NT2/D1 (cell line): ENCODE results near the gene LDLRAD4.
A peak's percentile ranks its signal among the peaks of the same experiment; 100 is the strongest.

Experiments used
- DNase-seq: peaks from one replicate; pipeline ENCODE4 v3.0.0-alpha.2; 2011; ENCODE audit warnings: low read depth, low spot score
- H3K27me3 ChIP-seq: 2 replicates; pipeline ENCODE4 v1.6.0; 2011; ENCODE audit warnings: mild to moderate bottlenecking; ENCODE audit not compliant: insufficient read length, insufficient read depth
- H3K36me3 ChIP-seq: 2 replicates; pipeline ENCODE4 v1.6.1; 2011; ENCODE audit warnings: mild to moderate bottlenecking, low read length, mixed read lengths; ENCODE audit not compliant: insufficient read depth, insufficient read length
- H3K4me1 ChIP-seq: 2 replicates; pipeline ENCODE4 v1.5.1; 2011; ENCODE audit not compliant: insufficient read depth, insufficient read length
- H3K4me3 ChIP-seq: 2 replicates; pipeline ENCODE4 v1.5.1; 2011; ENCODE audit warnings: low read depth; ENCODE audit not compliant: insufficient read length
- H3K9ac ChIP-seq: 2 replicates; pipeline ENCODE4 v1.6.0; 2011; ENCODE audit warnings: low read depth; ENCODE audit not compliant: insufficient read length
- H3K9me3 ChIP-seq: 2 replicates; pipeline ENCODE4 v1.5.1; 2011; ENCODE audit warnings: mild to moderate bottlenecking, low read length; ENCODE audit not compliant: insufficient read depth
- SUZ12 ChIP-seq: IDR thresholded peaks from 2 replicates; pipeline ENCODE4 v1.6.1; 2011; ENCODE audit not compliant: insufficient read length, insufficient read depth; ENCODE audit errors: extremely low read depth
- YY1 ChIP-seq: IDR thresholded peaks from 2 replicates; pipeline ENCODE4 v1.6.1; 2011; ENCODE audit not compliant: insufficient read length, insufficient read depth
- ZNF274 ChIP-seq: IDR thresholded peaks from 2 replicates; pipeline ENCODE4 v1.6.1; 2011; ENCODE audit warnings: mild to moderate bottlenecking, low read depth, low read length

Gene LDLRAD4

DNA sequence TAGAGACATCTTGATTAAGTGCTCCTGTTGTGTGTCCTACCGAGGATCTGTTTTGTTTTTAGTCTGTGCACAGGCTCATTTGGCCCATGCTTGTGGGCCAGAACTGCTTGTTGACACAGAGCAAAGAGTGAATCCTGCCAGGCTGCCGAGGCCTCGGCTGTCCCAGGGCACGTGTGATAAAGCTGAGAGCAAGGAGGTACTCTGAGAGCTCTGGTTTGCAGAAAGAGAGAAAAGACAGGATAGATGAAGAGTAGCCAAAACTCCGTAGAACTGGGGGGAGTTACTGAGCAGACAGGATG is 332.7 kb downstream of the LDLRAD4 start:
- H3K36me3 ChIP-seq = no peaks in the 10 kb centered on the region
- peaks cover 15% of the 10 kb centered on the region; the same call in 1 of the 2 replicates for H3K9me3 ChIP-seq
- no peaks in the 10 kb centered on the region for H3K4me1 ChIP-seq
- H3K9ac ChIP-seq = no peak overlapping the region
- DNase-seq = no peak
- no peak overlapping the region for H3K4me3 ChIP-seq
- H3K27me3 ChIP-seq = no peaks in the 10 kb centered on the region
- TF ChIP-seq SUZ12 (no peak), YY1 (no peak), ZNF274 (no peak)

DNA sequence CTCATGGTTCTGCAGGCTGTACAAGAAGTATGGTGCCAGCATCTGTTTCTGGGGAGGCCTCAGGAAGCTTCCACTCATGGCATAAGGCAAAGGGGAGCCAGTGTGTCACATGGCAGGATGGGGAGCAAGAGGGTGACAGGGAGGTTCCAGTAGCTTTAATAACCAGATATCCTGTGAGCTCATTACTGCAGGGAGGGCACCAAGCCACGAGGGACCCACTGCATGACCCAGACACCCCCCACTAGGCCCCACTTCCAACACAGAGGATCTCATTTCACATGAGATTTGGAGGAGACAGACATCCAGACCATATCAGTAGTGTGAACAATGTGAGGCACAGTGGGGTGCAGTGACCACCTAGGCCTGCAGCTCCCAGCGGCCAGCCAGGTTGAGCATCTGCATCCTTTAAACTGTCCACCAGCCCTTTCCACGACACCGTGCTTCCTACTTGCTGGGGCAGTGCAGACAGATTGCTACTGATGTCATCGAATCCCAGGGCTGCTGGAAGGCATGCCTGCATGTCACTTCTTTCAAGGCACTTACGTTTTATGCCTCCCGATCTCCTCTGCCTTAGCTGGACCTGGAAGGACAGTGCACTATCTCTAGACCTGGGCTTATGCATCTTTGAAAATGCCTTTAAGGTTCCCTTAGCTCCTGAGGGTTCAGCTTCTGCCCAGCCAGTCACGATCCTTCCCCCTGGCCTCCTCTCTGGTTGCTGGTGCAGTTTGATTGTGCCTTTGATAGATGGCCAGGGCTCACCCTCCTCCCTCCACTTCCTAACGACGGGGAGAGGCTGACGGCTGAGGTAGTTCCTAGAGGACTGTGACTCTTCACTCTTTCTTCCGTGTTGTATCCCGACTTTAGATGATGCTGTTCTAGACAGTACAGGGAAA is 333.5 kb downstream of the LDLRAD4 start:
- no peak overlapping the region for H3K9ac ChIP-seq

DNA sequence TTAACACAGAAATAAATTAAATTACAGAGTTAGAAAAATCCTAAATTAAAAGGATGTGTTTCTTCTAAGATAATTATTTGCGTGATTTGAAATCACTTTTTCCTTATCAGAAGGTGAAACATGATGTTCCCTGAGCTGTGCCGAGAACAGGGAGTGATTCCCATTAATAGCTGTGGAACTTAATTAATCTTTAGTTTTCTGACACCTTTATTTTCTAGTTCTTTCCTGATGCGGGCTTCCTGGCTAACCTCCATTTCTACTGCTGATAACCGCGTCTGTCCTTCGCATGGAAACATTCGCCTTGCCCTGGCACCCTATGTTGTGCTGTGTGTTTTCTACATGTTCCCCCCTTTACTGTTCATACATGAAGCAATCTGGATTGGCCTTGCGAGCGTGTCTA is 334.9 kb downstream of the LDLRAD4 start:
- Histone ChIP-seq H3K36me3 (no peaks in the 10 kb centered on the region), H3K4me1 (no peaks in the 10 kb centered on the region), H3K4me3 (no peak overlapping the region), H3K27me3 (no peaks in the 10 kb centered on the region), H3K9ac (no peak overlapping the region), H3K9me3 (peaks cover 2% of the 10 kb centered on the region; the same call in 1 of the 2 replicates)
- no peak for DNase-seq
- TF ChIP-seq ZNF274 (no peak), SUZ12 (no peak), YY1 (no peak)

More for the DNA sequence above, 333.5 kb downstream of the LDLRAD4 start:
- H3K4me1 ChIP-seq = no peaks in the 10 kb centered on the region
- TF ChIP-seq YY1 (no peak), SUZ12 (no peak), ZNF274 (no peak)
- H3K27me3 ChIP-seq = no peaks in the 10 kb centered on the region
- H3K4me3 ChIP-seq = no peak overlapping the region
- H3K36me3 ChIP-seq = no peaks in the 10 kb centered on the region
- DNase-seq = no peak
- peaks cover 15% of the 10 kb centered on the region; the same call in 1 of the 2 replicates for H3K9me3 ChIP-seq

DNA sequence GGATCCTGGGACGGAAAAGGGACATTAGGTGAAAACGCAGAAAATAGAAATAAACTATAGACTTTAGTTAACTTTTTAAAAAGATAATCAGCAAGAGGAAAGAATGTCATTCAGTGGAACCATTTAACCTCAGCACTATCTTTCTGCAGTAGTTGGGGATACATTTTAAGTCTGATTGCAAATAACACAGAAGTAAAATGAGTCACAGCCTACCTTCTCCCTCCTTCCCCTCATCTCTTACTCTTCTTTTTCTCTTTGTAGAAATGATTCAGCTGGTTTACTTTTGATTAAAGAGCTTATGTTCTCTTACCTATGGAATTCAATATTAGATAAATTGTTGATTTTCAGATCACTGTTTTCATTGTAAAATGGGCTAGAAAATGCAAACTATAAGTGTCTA is 336.6 kb downstream of the LDLRAD4 start:
- DNase-seq = no peak
- Histone ChIP-seq H3K4me1 (no peaks in the 10 kb centered on the region), H3K9ac (no peak overlapping the region), H3K4me3 (no peak overlapping the region), H3K36me3 (no peaks in the 10 kb centered on the region), H3K27me3 (no peaks in the 10 kb centered on the region), H3K9me3 (no peaks in the 10 kb centered on the region)
- no peak for TF ChIP-seq SUZ12
- no peak for TF ChIP-seq YY1
- no peak for TF ChIP-seq ZNF274

DNA sequence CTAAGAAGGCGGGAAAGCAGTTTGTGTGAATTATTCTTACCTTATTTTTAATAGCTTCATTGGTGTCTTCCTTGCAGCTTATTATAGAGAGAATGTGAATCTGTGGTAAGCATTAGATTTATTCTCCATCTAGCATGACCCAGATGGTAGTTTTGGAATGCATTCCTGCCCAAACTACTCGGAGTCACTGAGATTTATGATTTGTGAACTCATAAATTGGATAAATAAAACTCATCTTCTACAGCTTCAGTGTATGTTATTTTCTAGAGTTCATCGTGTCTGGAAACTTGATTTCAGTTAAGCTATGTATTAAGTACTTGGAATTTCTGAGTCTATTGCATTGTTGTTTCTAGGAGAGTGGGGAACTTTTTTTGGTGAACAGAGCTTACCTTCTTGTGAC is 337.3 kb downstream of the LDLRAD4 start:
- no peaks in the 10 kb centered on the region for H3K36me3 ChIP-seq
- H3K9me3 ChIP-seq = no peaks in the 10 kb centered on the region
- TF ChIP-seq SUZ12 (no peak), YY1 (no peak), ZNF274 (no peak)
- no peaks in the 10 kb centered on the region for H3K27me3 ChIP-seq
- no peak overlapping the region for H3K9ac ChIP-seq
- no peaks in the 10 kb centered on the region for H3K4me1 ChIP-seq
- H3K4me3 ChIP-seq = no peak overlapping the region
- DNase-seq = no peak

DNA sequence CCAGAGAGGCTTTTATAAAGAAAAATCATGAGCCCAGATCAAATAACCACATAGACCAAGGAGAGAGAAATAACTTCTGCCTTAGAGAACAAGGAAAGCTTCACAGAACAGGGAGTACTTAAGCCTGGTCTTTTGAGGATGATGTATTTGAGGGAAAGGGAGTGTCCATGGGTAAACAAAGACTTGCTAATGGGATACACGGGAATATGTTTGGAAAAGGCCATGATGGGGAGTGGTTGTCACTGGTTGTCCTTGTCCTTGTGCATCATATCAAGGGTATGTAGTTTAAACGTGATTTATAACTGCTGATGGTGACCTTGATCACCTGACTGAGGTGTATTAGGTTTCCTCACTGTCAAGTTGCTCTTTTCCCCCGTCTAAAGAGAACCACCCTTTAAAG is 337.9 kb downstream of the LDLRAD4 start:
- no peak for TF ChIP-seq YY1
- no peak for TF ChIP-seq SUZ12
- TF ChIP-seq ZNF274 = no peak
- Histone ChIP-seq H3K9ac (no peak overlapping the region), H3K4me3 (no peak overlapping the region), H3K27me3 (no peaks in the 10 kb centered on the region), H3K9me3 (no peaks in the 10 kb centered on the region), H3K36me3 (no peaks in the 10 kb centered on the region), H3K4me1 (no peaks in the 10 kb centered on the region)
- no peak for DNase-seq

DNA sequence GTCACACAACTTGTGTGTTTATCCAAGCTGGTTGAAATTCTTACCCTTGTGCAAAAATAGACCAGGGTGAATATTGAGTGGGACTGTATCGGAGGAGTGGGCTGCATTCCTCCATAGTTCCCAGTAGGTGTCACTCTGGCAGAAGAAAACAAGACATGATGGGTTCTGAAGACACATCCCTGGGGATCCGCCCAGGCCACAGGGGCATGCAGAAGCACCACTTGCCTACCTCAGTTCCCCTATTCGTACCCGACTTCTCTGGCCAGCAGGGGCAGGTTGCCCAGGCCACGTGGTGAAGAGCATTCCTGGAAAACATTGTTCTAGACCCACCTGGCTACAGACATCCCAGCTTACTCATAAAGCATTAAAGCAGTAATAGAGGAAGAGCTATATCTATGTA is 339.6 kb downstream of the LDLRAD4 start:
- TF ChIP-seq ZNF274 = no peak
- TF ChIP-seq SUZ12 = no peak
- TF ChIP-seq YY1 = no peak
- H3K9ac ChIP-seq = no peak overlapping the region
- H3K4me3 ChIP-seq = no peak overlapping the region
- H3K4me1 ChIP-seq = no peaks in the 10 kb centered on the region
- peak; percentile 18 for DNase-seq
- no peaks in the 10 kb centered on the region for H3K9me3 ChIP-seq
- no peaks in the 10 kb centered on the region for H3K36me3 ChIP-seq
- H3K27me3 ChIP-seq = no peaks in the 10 kb centered on the region
